GM23338 (cell line): ENCODE measurements around the gene MYLK.

Experiments
- CREB1 ChIP-seq: fragments of 250-450 bp; sonication (Bioruptor Pico); IDR thresholded peaks from 2 replicates; pipeline ENCODE4 v1.5.0; 2020; ENCODE audit warnings: low read depth, mild to moderate bottlenecking, moderate library complexity
- CTCF ChIP-seq, 2 experiments: fragments of 200-600 bp in 1 of 2; sonication (generic) in 1 of 2; conservative IDR thresholded peaks; 2 replicates each; pipeline versions ENCODE4 v1.5.1 to v1.6.1; 2016 to 2017; ENCODE audit warnings: antibody characterized with exemption in 2 of 2, low read depth in 2 of 2, mild to moderate bottlenecking in 2 of 2, moderate library complexity in 1 of 2
- EZH2 ChIP-seq: fragments of 200-600 bp; sonication (generic); IDR thresholded peaks from one replicate; pipeline ENCODE4 v1.8.0; 2017; ENCODE audit warnings: antibody characterized with exemption, mild to moderate bottlenecking, low read depth; ENCODE audit not compliant: unreplicated experiment
- EZH2phosphoT487 ChIP-seq: fragments of 200-600 bp; sonication (generic); IDR thresholded peaks from one replicate; pipeline ENCODE4 v1.8.1; 2018; ENCODE audit warnings: antibody characterized with exemption; ENCODE audit not compliant: unreplicated experiment
- POLR2AphosphoS5 ChIP-seq: IDR thresholded peaks from 2 replicates; pipeline ENCODE4 v1.6.1; 2016; ENCODE audit warnings: antibody characterized with exemption, low read depth
- ZNF114 ChIP-seq: fragments of 250-450 bp; sonication (Bioruptor Pico); IDR thresholded peaks from 2 replicates; pipeline ENCODE4 v1.5.0; 2020; ENCODE audit warnings: mild to moderate bottlenecking, moderate library complexity
- TF ChIP-seq, protein P1 (sequence below): fragments of 250-450 bp; sonication (Bioruptor Pico); IDR thresholded peaks from 2 replicates; pipeline ENCODE4 v1.5.0; 2020; ENCODE audit warnings: mild to moderate bottlenecking, moderate library complexity
- TF ChIP-seq, protein P2 (sequence below): IDR thresholded peaks from one replicate; pipeline ENCODE4 v1.6.1; 2018; ENCODE audit warnings: antibody characterized with exemption; ENCODE audit not compliant: unreplicated experiment
- TF ChIP-seq, protein P3 (sequence below): IDR thresholded peaks from 2 replicates; pipeline ENCODE4 v1.6.1; 2016; ENCODE audit warnings: antibody characterized with exemption

DNA sequence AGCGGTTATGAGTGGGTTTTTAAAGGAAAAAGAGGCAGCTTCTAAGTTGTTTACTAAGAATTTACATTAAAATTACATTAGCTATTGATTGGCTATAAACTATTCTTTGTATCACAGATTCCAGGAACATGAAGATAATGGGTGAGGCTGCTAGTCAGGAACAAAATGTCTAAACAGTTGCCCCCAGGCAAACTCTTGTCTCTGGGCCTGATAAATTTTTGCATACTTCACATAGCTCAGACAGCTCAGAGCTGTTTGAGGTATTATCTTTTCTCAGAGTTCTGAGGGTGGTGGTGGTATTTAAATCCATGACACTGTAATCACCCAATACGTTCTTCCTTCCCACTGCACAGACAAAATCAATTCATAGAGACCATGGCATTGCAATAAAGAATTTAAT, 297.2 kb downstream of the MYLK start:
- TF ChIP-seq CTCF (conservative IDR thresholded peaks at IDR 0.05; ENCODE audit: low read depth in 2 of 2) (no peak), EZH2 (no peak), POLR2AphosphoS5 (no peak), CREB1 (no peak), ZNF114 (CRISPR knock-in tag) (no peak), EZH2phosphoT487 (no peak)
- TF ChIP-seq, protein P1, sequence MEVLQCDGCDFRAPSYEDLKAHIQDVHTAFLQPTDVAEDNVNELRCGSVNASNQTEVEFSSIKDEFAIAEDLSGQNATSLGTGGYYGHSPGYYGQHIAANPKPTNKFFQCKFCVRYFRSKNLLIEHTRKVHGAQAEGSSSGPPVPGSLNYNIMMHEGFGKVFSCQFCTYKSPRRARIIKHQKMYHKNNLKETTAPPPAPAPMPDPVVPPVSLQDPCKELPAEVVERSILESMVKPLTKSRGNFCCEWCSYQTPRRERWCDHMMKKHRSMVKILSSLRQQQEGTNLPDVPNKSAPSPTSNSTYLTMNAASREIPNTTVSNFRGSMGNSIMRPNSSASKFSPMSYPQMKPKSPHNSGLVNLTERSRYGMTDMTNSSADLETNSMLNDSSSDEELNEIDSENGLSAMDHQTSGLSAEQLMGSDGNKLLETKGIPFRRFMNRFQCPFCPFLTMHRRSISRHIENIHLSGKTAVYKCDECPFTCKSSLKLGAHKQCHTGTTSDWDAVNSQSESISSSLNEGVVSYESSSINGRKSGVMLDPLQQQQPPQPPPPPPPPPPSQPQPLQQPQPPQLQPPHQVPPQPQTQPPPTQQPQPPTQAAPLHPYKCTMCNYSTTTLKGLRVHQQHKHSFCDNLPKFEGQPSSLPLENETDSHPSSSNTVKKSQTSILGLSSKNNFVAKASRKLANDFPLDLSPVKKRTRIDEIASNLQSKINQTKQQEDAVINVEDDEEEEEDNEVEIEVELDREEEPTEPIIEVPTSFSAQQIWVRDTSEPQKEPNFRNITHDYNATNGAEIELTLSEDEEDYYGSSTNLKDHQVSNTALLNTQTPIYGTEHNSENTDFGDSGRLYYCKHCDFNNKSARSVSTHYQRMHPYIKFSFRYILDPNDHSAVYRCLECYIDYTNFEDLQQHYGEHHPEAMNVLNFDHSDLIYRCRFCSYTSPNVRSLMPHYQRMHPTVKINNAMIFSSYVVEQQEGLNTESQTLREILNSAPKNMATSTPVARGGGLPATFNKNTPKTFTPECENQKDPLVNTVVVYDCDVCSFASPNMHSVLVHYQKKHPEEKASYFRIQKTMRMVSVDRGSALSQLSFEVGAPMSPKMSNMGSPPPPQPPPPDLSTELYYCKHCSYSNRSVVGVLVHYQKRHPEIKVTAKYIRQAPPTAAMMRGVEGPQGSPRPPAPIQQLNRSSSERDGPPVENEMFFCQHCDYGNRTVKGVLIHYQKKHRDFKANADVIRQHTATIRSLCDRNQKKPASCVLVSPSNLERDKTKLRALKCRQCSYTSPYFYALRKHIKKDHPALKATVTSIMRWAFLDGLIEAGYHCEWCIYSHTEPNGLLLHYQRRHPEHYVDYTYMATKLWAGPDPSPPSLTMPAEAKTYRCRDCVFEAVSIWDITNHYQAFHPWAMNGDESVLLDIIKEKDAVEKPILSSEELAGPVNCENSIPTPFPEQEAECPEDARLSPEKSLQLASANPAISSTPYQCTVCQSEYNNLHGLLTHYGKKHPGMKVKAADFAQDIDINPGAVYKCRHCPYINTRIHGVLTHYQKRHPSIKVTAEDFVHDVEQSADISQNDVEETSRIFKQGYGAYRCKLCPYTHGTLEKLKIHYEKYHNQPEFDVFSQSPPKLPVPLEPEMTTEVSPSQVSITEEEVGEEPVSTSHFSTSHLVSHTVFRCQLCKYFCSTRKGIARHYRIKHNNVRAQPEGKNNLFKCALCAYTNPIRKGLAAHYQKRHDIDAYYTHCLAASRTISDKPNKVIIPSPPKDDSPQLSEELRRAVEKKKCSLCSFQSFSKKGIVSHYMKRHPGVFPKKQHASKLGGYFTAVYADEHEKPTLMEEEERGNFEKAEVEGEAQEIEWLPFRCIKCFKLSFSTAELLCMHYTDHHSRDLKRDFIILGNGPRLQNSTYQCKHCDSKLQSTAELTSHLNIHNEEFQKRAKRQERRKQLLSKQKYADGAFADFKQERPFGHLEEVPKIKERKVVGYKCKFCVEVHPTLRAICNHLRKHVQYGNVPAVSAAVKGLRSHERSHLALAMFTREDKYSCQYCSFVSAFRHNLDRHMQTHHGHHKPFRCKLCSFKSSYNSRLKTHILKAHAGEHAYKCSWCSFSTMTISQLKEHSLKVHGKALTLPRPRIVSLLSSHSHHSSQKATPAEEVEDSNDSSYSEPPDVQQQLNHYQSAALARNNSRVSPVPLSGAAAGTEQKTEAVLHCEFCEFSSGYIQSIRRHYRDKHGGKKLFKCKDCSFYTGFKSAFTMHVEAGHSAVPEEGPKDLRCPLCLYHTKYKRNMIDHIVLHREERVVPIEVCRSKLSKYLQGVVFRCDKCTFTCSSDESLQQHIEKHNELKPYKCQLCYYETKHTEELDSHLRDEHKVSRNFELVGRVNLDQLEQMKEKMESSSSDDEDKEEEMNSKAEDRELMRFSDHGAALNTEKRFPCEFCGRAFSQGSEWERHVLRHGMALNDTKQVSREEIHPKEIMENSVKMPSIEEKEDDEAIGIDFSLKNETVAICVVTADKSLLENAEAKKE (CRISPR knock-in tag) = no peak
- TF ChIP-seq, protein P2, sequence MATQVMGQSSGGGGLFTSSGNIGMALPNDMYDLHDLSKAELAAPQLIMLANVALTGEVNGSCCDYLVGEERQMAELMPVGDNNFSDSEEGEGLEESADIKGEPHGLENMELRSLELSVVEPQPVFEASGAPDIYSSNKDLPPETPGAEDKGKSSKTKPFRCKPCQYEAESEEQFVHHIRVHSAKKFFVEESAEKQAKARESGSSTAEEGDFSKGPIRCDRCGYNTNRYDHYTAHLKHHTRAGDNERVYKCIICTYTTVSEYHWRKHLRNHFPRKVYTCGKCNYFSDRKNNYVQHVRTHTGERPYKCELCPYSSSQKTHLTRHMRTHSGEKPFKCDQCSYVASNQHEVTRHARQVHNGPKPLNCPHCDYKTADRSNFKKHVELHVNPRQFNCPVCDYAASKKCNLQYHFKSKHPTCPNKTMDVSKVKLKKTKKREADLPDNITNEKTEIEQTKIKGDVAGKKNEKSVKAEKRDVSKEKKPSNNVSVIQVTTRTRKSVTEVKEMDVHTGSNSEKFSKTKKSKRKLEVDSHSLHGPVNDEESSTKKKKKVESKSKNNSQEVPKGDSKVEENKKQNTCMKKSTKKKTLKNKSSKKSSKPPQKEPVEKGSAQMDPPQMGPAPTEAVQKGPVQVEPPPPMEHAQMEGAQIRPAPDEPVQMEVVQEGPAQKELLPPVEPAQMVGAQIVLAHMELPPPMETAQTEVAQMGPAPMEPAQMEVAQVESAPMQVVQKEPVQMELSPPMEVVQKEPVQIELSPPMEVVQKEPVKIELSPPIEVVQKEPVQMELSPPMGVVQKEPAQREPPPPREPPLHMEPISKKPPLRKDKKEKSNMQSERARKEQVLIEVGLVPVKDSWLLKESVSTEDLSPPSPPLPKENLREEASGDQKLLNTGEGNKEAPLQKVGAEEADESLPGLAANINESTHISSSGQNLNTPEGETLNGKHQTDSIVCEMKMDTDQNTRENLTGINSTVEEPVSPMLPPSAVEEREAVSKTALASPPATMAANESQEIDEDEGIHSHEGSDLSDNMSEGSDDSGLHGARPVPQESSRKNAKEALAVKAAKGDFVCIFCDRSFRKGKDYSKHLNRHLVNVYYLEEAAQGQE = no peak
- TF ChIP-seq, protein P3, sequence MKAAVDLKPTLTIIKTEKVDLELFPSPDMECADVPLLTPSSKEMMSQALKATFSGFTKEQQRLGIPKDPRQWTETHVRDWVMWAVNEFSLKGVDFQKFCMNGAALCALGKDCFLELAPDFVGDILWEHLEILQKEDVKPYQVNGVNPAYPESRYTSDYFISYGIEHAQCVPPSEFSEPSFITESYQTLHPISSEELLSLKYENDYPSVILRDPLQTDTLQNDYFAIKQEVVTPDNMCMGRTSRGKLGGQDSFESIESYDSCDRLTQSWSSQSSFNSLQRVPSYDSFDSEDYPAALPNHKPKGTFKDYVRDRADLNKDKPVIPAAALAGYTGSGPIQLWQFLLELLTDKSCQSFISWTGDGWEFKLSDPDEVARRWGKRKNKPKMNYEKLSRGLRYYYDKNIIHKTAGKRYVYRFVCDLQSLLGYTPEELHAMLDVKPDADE = no peak
